ENCODE results near the gene CARHSP1.

DNA sequence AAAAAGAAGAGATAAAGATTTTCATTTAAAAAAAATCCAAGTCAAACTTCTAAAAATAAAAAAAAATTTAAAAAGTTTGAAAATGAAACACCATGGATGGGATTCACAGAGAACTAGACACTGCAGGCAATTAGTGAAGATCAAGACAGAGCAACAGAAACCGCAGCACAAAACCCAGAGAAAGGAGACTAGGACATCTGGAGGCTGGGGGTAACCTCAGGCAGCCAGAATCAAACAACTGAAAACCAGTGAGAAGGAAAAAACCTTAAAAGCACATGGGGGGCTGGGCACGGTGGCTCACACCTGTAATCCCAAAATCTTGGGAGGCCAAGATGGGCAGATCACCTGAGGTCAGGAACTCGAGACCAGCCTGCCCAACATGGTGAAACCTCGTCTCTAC, 44.0 kb upstream of the CARHSP1 start:
- no peak for TF ChIP-seq CTCF (IDR thresholded peaks at IDR 0.05)
- no peak for TF ChIP-seq POLR2A (IDR thresholded peaks at IDR 0.05)
